HCEC 1CT (cell line): Measurements from ENCODE around the gene WAC.
"Not testable (repeated sequence)": the region's sequence is repeated elsewhere in the genome, so short reads cannot be mapped to it uniquely, and the experiment has no call there.

ENCODE experiments used
- DNase-seq: peaks from one replicate; pipeline ENCODE4 v3.0.0-alpha.2; 2017

The WAC gene

DNA sequence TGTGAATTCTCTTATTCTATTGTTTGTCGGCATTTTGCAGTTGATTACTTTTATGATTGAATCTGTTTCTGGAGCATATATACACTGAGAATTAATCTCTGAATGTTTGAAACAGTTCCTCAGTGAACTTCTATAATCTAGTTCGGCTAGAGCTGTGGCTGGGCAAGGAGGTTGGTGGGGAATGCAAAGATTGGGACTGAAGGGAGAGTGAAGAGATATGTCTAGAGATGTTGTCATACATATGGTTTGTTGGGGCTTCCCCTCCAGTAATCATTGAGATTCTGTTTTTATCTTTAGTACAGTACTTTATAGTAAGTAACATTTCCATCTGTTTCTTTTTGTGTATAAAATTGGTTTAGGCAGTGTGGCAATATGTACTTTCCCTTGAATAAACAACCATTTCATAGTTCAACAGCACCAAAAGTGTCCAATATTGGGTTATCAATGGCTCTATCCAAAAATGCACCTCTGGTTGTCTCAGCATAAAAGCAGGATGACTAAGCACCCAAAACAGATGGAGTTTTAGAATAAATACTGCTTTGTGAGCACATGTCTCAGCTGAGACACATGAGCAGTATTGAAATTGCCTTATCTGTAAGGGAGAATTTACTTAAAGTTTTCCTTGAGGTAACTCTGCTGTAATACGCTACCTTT is 36.7 kb downstream of the WAC start:
- peak; percentile 60 for DNase-seq

DNA sequence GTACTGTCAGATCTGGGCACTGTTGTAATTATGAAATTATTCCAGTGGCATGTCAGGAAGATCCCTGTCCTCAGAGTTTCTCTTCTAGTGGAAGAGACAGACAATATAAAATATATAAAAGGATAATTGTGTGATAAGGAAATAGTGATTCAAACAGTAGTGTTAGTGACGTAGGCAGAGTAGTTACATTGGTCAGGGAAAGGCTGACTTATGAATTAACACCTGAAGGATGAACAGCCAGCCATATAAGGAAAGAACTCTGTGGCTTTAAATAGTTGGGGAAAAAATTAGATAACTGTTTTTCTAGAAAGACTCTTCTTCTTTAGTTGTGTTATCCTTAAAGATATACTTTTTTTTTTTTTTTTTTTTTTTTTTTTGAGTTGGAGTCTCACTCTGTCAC is 37.7 kb downstream of the WAC start:
- no peak for DNase-seq

- no peak for DNase-seq
Measured at GRCh38 chr10:28571265-28571664, 38.3 kb downstream of the WAC start.

GRCh38 chr10:28574214-28574613 is 41.3 kb downstream of the WAC start:
- not testable (repeated sequence) for DNase-seq

DNA sequence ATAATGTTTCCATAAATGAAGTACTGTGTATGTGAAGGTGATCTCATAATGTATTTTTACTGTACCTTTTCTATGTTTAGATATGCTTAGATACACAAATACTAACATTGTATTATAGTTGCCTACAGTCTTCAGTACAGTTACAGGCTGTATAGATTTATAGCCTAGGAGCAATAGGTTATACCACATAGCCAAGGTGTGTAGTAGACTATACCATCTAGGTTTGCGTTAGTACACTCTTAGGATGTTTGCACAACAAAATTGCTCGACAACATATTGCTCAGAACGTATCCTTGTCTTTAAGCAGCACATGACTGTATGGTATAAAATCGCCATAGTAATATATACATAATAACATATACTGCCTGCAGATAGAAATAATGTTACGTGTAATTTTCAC is 42.9 kb downstream of the WAC start:
- no peak for DNase-seq

- DNase-seq, result no peak
Measured at GRCh38 chr10:28577506-28577905, 44.6 kb downstream of the WAC start.

DNA sequence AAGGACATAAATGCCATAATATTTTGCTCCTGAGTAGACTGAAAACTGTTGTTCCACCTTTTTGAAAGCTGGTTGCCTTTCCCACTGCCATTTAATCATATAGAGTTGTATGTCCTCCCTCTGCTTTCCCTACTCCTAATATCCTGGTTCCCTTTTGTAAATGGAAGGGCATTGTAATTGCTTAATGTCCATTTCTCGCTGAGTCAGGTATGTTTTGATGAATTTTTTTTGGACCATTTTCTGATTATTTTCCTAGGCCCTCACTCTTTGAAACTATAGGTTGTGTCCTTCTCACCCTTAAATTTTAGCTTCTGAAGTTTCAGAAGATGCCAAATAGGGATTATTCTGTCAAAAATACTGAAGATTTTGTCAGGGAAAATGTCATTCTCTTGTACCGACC is 45.5 kb downstream of the WAC start:
- no peak for DNase-seq

DNA sequence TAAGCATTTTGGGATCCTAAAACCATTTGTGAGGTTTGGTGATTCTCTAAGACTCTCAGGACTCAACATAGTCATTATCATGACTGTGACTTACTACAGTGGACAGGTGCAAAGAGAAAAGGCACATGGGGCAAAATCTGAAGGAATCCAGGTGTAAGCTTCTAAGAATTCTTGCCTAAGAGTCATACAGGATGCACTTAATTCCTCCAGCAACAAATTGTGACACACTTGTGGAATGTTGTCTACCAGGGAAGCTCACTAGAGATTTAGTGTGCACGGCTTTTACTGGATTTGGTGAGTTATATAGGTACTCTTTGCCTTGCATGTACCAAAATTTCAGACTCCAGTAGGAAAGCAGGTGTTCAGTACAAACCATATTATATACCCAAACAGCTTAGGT is 47.9 kb downstream of the WAC start:
- DNase-seq, result no peak

DNA sequence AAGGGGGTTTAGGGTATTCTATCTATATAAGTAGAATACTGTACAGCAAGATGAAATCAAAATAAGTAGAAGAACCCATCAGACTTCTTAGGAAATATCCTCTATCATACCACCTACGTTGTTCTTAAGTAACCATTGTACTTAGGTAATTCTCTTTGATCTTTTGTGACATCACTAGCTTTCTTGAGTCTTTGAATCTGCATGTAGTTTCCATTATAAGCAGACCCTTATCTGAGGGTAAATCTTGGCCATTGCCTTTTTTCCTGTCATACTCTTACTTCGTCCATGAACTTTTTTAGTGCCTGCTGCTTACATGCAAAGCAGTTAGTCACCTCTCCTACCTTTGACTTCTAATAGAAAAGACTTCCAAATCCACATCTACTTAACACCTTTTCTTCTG is 49.0 kb downstream of the WAC start:
- no peak for DNase-seq

DNA sequence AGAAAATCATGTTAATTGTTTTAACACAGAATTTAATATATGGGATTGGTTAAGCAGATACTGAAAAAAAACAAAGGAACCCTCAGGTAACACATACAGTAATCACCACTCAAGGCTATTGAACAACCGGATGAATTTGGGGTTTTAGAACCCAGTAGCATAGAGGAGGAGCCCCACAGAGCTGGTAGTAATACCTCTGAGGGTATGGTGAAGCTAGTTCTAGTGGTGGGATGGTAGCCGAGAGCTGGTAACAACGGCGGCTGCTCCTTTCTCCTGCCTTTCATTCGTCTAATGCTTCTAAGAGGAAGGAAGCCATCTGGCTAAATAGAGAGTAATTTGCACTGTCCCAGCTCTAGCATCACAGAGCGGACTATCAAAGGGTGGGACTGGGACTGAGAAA is 52.2 kb downstream of the WAC start:
- DNase-seq, result no peak

DNA sequence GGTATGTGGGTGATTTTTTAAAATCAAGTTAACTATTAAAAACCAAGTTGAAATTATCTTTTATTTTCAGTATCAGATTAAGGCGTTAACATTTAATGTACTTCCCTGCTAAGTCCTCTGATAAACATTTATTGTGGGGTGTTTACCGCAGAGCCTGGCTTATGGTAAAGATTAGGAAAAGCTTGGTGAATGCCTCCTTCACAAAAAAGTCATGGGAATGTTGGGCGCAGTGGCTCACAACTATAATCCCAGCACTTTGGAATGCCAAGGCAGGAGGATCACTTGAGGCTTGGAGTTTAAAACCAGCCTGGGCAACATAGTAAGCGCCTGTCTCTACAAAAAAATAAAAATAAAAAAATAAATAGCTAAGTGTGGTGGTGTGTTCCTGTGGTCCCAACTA is 53.3 kb downstream of the WAC start:
- DNase-seq, result no peak

DNA sequence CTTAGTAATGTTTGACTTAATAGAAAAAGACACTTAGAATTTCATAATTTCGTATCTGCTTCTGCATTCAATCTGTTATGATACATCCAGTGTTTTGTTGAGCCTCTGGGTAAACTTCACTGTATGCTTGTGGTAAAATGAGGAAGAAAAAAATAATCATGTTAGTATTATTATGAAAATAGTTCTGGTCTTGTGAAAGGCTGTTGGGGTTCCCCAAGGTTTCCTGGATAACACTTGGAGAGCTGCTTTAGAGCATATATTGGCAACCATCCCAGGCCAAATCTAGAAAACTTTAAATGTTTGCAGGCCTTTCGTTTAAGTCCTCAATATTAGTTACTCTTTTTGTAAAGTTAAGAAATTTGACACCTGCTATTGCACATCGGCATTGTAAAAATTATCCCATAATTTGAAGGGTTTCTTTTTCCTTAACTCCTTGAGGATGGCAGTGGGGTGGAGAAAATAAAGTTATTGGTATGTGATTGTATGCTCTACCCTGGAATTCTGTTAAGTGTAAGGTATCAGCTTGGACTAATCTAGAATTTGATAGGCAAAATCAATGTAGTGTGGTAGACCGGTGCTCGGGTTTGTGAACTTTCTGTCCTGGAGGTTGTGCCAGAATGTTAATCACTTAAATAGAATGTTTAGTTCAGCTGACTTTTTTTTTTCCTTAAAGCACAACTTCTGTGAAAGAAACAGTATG is 54.5 kb downstream of the WAC start:
- peak; percentile 30 for DNase-seq

GRCh38 chr10:28587970-28588290 is 55.0 kb downstream of the WAC start:
- DNase-seq, result peak; percentile 76

DNA sequence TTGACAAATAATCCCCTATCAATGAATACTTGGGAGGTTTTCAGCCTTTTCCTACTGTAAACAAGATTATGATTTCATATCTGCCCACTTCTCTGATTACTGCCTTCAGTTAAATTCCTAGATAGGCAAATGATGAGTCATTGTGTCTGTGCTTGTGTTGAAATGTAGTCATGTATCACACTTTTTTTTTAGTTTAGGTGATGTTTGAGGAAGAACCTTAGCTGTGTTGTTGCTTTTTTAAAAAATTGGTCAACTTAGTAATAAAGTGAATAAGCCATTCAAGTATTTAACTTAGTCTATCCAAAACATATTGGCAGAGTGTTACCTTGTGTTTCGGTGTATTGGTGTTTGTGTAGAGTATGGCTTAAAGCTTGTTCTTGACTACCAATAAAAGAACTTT is 60.0 kb downstream of the WAC start:
- peak; percentile 87 for DNase-seq

DNA sequence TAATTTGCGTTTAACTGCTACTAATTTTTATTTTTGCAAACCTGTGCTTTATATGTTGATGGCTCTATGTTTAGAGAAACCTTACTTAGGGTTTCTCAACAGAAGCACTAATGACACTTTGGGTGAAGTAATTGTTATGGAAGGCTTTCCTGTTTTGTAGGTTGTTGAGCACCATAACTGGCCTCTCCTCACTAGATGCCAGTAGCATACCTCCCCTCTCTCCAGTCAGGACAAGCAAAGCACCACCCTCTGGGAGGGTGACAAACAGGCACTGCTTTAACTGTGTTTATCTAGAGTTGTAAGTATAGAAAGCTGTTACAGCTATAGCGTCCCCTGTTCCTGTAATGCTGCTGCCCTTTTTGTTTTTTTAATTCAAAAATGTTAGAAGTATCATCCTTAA is 60.9 kb downstream of the WAC start:
- no peak for DNase-seq

- DNase-seq, result no peak
Measured at GRCh38 chr10:28594406-28594805, 61.5 kb downstream of the WAC start.

- no peak for DNase-seq
Measured at GRCh38 chr10:28595613-28596012, 62.7 kb downstream of the WAC start.

DNA sequence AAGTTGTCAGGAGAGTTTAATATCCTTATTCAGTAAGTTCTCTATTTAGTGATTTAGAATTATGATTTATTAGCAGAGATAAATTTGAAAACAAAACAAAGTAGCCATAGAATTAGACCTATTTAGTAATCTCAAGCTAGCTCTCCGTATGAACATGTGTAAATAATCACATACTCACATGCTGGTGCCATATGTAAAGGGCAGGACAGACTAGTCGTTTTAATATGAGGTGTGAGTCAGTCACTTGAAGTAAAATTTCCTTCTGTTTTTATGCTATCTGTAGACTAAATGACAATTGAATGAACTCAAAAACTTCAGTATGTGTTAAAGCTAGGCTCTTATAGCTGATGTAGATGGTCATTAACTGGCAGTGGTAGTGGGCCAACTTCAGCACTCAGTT is 67.1 kb downstream of the WAC start:
- DNase-seq, result peak; percentile 11

DNA sequence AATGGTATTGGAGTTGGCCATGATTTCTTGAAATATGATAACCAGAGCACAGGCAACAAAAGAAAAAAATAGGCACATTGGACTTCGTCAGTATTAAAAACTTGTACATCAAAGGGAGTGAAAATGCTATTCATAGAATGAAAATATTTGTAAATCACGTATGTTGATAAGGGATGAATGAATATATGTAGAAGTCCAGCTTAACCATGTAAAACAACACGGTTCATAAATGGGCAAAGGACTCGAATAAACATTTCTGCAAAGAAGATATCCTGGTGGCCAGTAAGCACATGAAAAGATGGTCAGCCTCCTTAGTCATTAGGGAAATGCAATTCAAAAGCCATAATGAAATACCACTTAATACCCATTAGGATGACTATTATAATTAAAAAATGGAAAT is 68.1 kb downstream of the WAC start:
- DNase-seq, result no peak

DNA sequence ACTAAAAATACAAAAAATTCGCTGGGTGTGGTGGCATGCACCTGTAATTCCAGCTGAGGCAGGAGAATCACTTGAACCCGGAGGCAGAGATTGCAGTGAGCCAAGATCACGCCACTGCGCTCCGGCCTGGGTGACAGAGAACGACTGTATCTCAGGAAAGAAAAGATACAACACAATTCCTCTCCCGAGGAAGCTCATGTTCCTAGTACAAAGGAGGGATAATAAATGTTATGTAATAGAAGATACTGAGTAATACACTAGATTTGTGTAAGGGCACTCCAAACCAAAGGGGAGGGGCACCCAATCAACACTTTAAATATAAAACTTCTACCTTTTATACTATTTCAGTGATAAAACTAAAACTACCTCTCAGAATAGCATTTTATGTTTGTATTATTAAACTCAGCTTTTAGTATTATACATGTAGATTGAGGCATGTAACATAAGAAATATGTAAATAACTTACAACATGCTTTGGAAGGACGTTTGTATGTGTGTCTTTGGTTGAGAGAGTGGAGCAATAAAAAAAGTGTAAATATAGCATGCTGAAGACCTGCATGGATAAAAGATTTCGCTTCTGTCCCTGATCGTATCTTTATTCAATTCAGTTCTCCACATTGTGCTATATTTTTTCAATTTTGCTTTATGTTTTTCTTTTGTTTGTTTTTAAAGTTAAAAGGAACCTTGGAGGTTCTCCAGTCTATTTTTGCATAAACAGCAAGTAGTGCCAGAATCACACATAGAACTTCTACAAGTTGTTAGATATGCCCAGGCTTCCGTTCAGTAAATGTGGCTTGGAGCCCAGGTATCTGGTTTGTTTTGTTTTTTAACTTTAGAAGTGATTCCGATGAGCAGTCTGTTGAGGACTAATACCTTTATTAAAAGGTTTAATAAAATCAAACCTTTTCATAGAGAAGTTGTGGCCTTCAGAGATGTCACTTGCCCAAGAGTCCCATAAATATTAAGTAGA is 71.9 kb downstream of the WAC start:
- no peak for DNase-seq

DNA sequence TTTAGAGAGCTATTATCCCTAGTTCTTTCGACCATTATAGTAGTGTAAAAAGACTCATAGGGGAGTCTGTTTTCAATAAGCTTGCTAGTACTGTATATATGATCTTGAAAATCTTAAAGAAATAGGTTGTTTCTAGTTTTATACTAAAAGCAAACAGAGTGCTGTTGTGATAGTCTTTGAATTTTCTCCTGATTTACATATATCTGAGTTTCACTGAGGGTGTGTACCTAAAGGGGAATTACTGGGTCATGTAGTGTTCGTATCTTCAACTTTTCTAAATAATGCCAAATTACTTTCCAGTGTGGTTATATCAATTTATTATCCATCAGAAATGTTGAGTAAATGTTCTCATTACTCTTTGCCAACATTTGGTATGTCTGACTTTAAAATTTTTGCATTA is 73.7 kb downstream of the WAC start:
- DNase-seq, result no peak

- not testable (repeated sequence) for DNase-seq
Measured at GRCh38 chr10:28609636-28610035, 76.7 kb downstream of the WAC start.

GRCh38 chr10:28612877-28613276 is 80.0 kb downstream of the WAC start:
- no peak for DNase-seq

DNA sequence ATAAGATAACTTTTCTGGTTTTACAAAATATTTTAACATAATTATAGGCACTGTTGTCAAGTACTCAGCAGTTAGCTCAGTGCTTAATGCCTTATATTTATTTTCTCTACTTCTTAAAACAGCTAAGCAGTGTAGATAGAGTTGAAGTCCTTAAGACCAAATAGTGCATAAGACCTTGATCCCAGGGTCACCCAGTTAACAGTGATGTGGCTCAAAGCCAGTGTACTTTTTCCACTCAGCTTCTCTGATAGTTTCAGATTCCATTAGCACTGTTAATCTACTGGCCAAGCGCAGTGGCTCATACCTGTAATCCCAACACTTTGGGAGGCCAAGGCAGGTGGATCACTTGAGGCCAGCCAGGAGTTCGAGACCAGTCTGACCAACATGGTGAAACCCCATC is 83.6 kb downstream of the WAC start:
- DNase-seq, result no peak
